PFSK-1 (cell line): Measurements from ENCODE around the gene PDLIM1.

Source experiments
- FOXP2 ChIP-seq: optimal IDR thresholded peaks from 2 replicates; pipeline ENCODE3; 2011; ENCODE audit warnings: borderline replicate concordance, control low read depth, inconsistent platforms; ENCODE audit not compliant: insufficient read depth; ENCODE audit errors: extremely low read length, extremely low read depth
- POLR2AphosphoS5 ChIP-seq: IDR thresholded peaks from 2 replicates; pipeline ENCODE4 v1.6.1; 2012; ENCODE audit warnings: low read depth, mild to moderate bottlenecking, control low read depth, low read length, moderate library complexity
- SIN3A ChIP-seq: IDR thresholded peaks from 2 replicates; pipeline ENCODE4 v1.6.1; 2012; ENCODE audit warnings: mild to moderate bottlenecking, low read length, moderate library complexity, borderline replicate concordance; ENCODE audit not compliant: insufficient read depth
- TAF1 ChIP-seq: IDR thresholded peaks from 2 replicates; pipeline ENCODE4 v1.6.1; 2012; ENCODE audit warnings: low read length, control low read depth, borderline replicate concordance; ENCODE audit not compliant: insufficient read depth
- TF ChIP-seq, protein P1 (sequence below), 2 experiments: IDR thresholded peaks; 2 replicates each; pipeline versions ENCODE4 v1.6.1 to v1.8.0; 2011 to 2012; ENCODE audit warnings: low read depth in 2 of 2, low read length in 2 of 2, control low read depth in 1 of 2, inconsistent platforms in 1 of 2, mild to moderate bottlenecking in 1 of 2, moderate library complexity in 1 of 2; ENCODE audit not compliant: insufficient read depth in 1 of 2

Gene PDLIM1

DNA sequence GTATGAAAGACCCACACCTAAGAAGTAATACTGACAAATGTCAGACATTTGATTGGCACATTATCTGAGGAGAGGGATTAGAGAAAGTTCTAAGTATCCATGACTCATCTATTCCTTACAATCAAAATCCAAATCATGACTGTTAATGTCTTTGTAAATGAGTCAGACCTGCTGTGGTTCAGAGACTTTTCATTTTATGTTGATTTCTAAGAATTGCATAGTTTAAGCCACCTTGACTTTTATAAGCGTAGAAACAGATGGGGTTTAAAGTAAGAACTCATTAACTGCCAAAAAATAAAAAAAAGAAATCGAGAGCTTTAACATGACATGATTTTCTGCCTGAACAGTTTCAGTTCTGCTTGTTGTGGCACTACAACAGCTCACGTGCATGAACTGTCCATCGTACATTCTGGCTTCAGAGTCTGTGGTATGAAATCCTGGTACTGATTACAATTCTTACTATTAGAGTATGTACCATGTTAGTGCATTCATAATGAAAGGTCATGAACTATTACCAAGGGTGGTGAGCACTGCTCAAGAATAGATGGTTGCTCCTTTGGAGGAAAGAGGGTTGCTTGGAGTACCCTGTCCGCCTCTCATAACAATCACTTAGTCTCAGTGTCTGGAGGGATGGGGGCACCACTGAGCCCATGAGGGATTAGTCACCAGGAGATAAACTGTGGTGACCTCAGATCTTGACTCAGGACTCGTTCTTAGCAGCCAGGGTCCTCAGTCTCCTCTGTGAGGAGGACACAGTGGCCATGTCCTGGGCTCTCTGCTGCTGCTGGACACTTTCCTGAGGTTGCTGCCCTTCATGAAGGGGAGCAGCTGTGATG lies 54.5 kb downstream of the PDLIM1 start:
- TF ChIP-seq TAF1, result no peak
- no peak for TF ChIP-seq SIN3A
- TF ChIP-seq, protein P1, sequence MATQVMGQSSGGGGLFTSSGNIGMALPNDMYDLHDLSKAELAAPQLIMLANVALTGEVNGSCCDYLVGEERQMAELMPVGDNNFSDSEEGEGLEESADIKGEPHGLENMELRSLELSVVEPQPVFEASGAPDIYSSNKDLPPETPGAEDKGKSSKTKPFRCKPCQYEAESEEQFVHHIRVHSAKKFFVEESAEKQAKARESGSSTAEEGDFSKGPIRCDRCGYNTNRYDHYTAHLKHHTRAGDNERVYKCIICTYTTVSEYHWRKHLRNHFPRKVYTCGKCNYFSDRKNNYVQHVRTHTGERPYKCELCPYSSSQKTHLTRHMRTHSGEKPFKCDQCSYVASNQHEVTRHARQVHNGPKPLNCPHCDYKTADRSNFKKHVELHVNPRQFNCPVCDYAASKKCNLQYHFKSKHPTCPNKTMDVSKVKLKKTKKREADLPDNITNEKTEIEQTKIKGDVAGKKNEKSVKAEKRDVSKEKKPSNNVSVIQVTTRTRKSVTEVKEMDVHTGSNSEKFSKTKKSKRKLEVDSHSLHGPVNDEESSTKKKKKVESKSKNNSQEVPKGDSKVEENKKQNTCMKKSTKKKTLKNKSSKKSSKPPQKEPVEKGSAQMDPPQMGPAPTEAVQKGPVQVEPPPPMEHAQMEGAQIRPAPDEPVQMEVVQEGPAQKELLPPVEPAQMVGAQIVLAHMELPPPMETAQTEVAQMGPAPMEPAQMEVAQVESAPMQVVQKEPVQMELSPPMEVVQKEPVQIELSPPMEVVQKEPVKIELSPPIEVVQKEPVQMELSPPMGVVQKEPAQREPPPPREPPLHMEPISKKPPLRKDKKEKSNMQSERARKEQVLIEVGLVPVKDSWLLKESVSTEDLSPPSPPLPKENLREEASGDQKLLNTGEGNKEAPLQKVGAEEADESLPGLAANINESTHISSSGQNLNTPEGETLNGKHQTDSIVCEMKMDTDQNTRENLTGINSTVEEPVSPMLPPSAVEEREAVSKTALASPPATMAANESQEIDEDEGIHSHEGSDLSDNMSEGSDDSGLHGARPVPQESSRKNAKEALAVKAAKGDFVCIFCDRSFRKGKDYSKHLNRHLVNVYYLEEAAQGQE (IDR thresholded peaks at IDR 0.05; ENCODE audit: insufficient read depth in 1 of 2, low read depth in 2 of 2, low read length in 2 of 2), result no peak
- no peak for TF ChIP-seq FOXP2
- TF ChIP-seq POLR2AphosphoS5, result no peak

DNA sequence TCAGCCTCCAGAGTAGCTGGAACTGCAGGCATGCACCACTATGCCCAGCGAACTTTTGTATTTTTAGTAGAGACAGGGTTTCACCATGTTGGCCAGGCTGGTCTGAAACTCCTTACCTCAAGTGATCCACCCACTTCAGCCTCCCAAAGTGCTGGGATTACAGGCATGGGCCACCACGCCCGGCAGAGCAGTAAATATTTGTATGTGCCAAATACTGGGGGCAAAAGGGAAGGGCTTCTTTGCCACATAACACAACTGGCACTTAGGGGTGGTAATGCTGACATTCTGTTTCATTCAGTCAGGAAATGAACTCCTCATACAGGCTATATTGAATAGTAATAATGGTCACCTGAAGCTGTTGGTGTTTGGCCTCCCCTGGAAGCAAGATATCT lies 55.1 kb downstream of the PDLIM1 start:
- TF ChIP-seq TAF1, result no peak
- no peak for TF ChIP-seq FOXP2
- TF ChIP-seq SIN3A, result no peak
- no peak for TF ChIP-seq POLR2AphosphoS5
- TF ChIP-seq, protein P1 (IDR thresholded peaks at IDR 0.05; ENCODE audit: insufficient read depth in 1 of 2, low read depth in 2 of 2, low read length in 2 of 2), result no peak

DNA sequence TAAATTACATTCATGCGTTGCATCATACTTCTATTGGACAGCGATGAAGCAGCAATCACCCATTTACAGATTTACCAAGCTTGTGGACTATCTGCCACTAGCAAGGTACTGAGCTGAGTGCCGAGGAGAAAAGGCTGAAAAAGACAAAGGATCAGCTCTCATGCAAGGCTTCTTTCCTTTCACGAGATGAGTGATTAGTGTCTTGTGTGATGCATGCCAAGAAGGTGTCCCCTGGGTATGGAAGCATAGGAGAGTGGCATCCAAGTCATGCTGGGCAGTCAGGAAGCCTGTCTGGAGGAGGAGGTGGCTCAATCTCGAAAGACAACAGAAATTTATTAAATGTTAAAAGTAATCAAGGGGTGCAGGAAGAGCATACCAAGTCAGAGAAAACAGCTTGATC lies 55.9 kb downstream of the PDLIM1 start:
- no peak for TF ChIP-seq SIN3A
- no peak for TF ChIP-seq FOXP2
- TF ChIP-seq, protein P1 (IDR thresholded peaks at IDR 0.05; ENCODE audit: insufficient read depth in 1 of 2, low read depth in 2 of 2, low read length in 2 of 2), result no peak
- TF ChIP-seq TAF1, result no peak
- TF ChIP-seq POLR2AphosphoS5, result no peak

DNA sequence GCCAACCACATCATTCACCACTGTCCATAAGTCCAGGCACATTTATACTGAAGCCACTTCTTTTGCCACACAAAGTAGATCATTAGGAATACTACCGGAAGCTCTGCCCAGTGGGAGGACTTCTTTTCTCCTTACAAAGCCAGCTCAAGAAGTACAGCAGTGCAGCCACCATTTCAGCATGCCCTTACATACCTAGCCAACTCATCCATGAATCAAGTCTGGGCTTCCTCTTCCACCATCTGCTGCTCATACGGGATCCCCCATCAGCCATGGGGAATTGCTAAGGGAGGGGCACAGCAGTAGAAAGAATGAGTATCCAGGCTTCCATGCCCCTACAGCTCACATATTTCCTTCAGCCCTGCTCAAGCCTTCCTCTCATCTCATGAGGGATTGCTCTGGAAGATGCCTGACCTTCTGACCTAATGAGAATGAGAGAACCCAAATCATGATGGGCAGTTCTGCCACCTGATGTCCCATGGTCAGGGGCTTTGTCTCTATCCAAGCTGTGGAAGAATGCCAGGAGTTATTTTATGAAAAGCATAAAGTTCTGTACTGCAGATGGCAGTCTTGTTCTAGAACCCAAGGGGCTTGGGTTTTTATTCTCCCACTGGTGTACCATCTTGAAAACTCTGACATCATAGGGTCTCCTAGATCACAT lies 57.3 kb downstream of the PDLIM1 start:
- no peak for TF ChIP-seq FOXP2
- TF ChIP-seq TAF1, result no peak
- TF ChIP-seq SIN3A, result no peak
- TF ChIP-seq, protein P1 (IDR thresholded peaks at IDR 0.05; ENCODE audit: insufficient read depth in 1 of 2, low read depth in 2 of 2, low read length in 2 of 2), result no peak
- no peak for TF ChIP-seq POLR2AphosphoS5
